H9 (cell line): ENCODE data around the gene SPOP. TPM values are rescaled to one million over a fixed set of nuclear protein-coding genes. Genes with fewer than 3 reads are reported as not detected.

Source experiments
- DNase-seq: peaks from one replicate; pipeline ENCODE4 v3.0.0-alpha.2; 2017
- H2AFZ ChIP-seq: one replicate; pipeline ENCODE4 v1.6.1; 2013; ENCODE audit warnings: mild to moderate bottlenecking, low read length, control low read depth, moderate library complexity
- H2AK5ac ChIP-seq: 2 replicates; pipeline ENCODE4 v1.6.1; 2013; ENCODE audit warnings: low read length, control low read depth, mixed read lengths; ENCODE audit not compliant: insufficient read length
- H2BK120ac ChIP-seq: one replicate; pipeline ENCODE4 v1.6.1; 2013; ENCODE audit warnings: low read depth, mild to moderate bottlenecking, low read length, control low read depth, inconsistent platforms; ENCODE audit not compliant: poor library complexity, severe bottlenecking
- H2BK12ac ChIP-seq: 2 replicates; pipeline ENCODE4 v1.6.1; 2013; ENCODE audit warnings: low read length, control low read depth, mixed read lengths, low read depth; ENCODE audit not compliant: insufficient read length
- H2BK15ac ChIP-seq: 2 replicates; pipeline ENCODE4 v1.6.1; 2013; ENCODE audit warnings: low read depth, low read length, control low read depth
- H2BK20ac ChIP-seq: one replicate; pipeline ENCODE4 v1.6.1; 2013; ENCODE audit warnings: low read depth, mild to moderate bottlenecking, low read length, control low read depth, inconsistent platforms; ENCODE audit not compliant: poor library complexity, severe bottlenecking
- H2BK5ac ChIP-seq: 2 replicates; pipeline ENCODE4 v1.6.1; 2013; ENCODE audit warnings: low read length, control low read depth, mixed read lengths; ENCODE audit not compliant: insufficient read length
- H3K14ac ChIP-seq: 2 replicates; pipeline ENCODE4 v1.6.1; 2013; ENCODE audit warnings: low read length, control low read depth; ENCODE audit not compliant: insufficient read depth
- H3K18ac ChIP-seq: 2 replicates; pipeline ENCODE4 v1.6.1; 2013; ENCODE audit warnings: low read depth, mild to moderate bottlenecking, mixed read lengths, low read length, control low read depth; ENCODE audit not compliant: insufficient read length
- H3K23ac ChIP-seq: 2 replicates; pipeline ENCODE4 v1.6.1; 2013; ENCODE audit warnings: low read length, control low read depth, mixed read lengths, low read depth; ENCODE audit not compliant: insufficient read length
- H3K23me2 ChIP-seq: 2 replicates; pipeline ENCODE4 v1.6.1; 2013; ENCODE audit warnings: low read depth, mild to moderate bottlenecking, mixed read lengths, low read length, control low read depth; ENCODE audit not compliant: insufficient read length, poor library complexity, severe bottlenecking
- H3K27ac ChIP-seq: 2 replicates; pipeline ENCODE4 v1.5.1; 2013; ENCODE audit warnings: low read length, control low read depth, mixed read lengths, low read depth; ENCODE audit not compliant: insufficient read length
- H3K27me3 ChIP-seq: 2 replicates; pipeline ENCODE4 v1.6.1; 2013; ENCODE audit warnings: low read length, control low read depth, inconsistent platforms; ENCODE audit not compliant: insufficient read depth
- H3K4ac ChIP-seq: 2 replicates; pipeline ENCODE4 v1.6.1; 2013; ENCODE audit warnings: low read depth, mild to moderate bottlenecking, control low read depth, inconsistent platforms, low read length, moderate library complexity
- H3K4me1 ChIP-seq: 2 replicates; pipeline ENCODE4 v1.6.1; 2013; ENCODE audit warnings: low read length, control low read depth, inconsistent platforms; ENCODE audit not compliant: insufficient read depth
- H3K4me2 ChIP-seq: 2 replicates; pipeline ENCODE4 v1.6.1; 2013; ENCODE audit warnings: low read length, control low read depth, mixed read lengths; ENCODE audit not compliant: insufficient read length, insufficient read depth
- H3K56ac ChIP-seq: 2 replicates; pipeline ENCODE4 v1.6.1; 2013; ENCODE audit warnings: low read depth, mild to moderate bottlenecking, mixed read lengths, low read length, control low read depth; ENCODE audit not compliant: insufficient read length
- H3K79me1 ChIP-seq: 2 replicates; pipeline ENCODE4 v1.6.1; 2013; ENCODE audit warnings: low read depth, mild to moderate bottlenecking, moderate library complexity, low read length, control low read depth, inconsistent platforms; ENCODE audit not compliant: insufficient read depth, poor library complexity, severe bottlenecking
- H3K79me2 ChIP-seq: 2 replicates; pipeline ENCODE4 v1.6.1; 2013; ENCODE audit warnings: low read length, control low read depth, inconsistent platforms; ENCODE audit not compliant: insufficient read depth
- H3K9ac ChIP-seq: 2 replicates; pipeline ENCODE4 v1.6.1; 2013; ENCODE audit warnings: low read length, control low read depth, mixed read lengths; ENCODE audit not compliant: insufficient read length; ENCODE audit errors: extremely low read depth
- H3K9me3 ChIP-seq: one replicate; pipeline ENCODE4 v1.6.1; 2013; ENCODE audit warnings: low read depth, low read length, inconsistent platforms; ENCODE audit not compliant: control insufficient read depth
- H3T11ph ChIP-seq: one replicate; pipeline ENCODE4 v1.6.1; 2013; ENCODE audit warnings: mild to moderate bottlenecking, low read length, control low read depth, inconsistent platforms
- H4K20me1 ChIP-seq: one replicate; pipeline ENCODE4 v1.6.1; 2013; ENCODE audit not compliant: control insufficient read depth, insufficient read length, insufficient read depth
- H4K5ac ChIP-seq: 2 replicates; pipeline ENCODE4 v1.6.1; 2013; ENCODE audit warnings: low read depth, mild to moderate bottlenecking, mixed read lengths, low read length, control low read depth; ENCODE audit not compliant: insufficient read length
- H4K8ac ChIP-seq: replicated peaks from 2 replicates; pipeline ENCODE4 v1.6.1; 2013; ENCODE audit warnings: low read length, control low read depth, mixed read lengths, low read depth; ENCODE audit not compliant: insufficient read length
- H4K91ac ChIP-seq: 2 replicates; pipeline ENCODE4 v1.6.1; 2013; ENCODE audit warnings: low read depth, mild to moderate bottlenecking, moderate library complexity, mixed read lengths, low read length, control low read depth; ENCODE audit not compliant: insufficient read length
- H3K27ac Mint-ChIP-seq, 3 experiments: 2 replicates in 2 of 3; 3 replicates in 1 of 3; pipeline ENCODE4 v1.8.0; 2020 to 2021; ENCODE audit warnings: mixed read lengths in 3 of 3, mild to moderate bottlenecking in 1 of 3, moderate library complexity in 1 of 3
- H3K27me3 Mint-ChIP-seq: 2 replicates; pipeline ENCODE4 v1.8.0; 2021; ENCODE audit warnings: low read depth, mild to moderate bottlenecking, moderate library complexity, mixed read lengths
- H3K36me3 Mint-ChIP-seq, 3 experiments: 2 replicates in 2 of 3; 3 replicates in 1 of 3; pipeline ENCODE4 v1.8.0; 2020 to 2021; ENCODE audit warnings: low read depth in 3 of 3, mixed read lengths in 3 of 3; ENCODE audit not compliant: insufficient read depth in 1 of 3
- H3K4me1 Mint-ChIP-seq, 2 experiments: 2 replicates each; pipeline ENCODE4 v1.8.0; 2020; ENCODE audit warnings: mixed read lengths in 2 of 2
- H3K4me3 Mint-ChIP-seq, 2 experiments: 2 replicates in 1 of 2; 3 replicates in 1 of 2; pipeline ENCODE4 v1.8.0; 2020 to 2021; ENCODE audit warnings: mild to moderate bottlenecking in 2 of 2, mixed read lengths in 2 of 2, moderate library complexity in 1 of 2
- H3K9me3 Mint-ChIP-seq, 2 experiments: 2 replicates in 1 of 2; 3 replicates in 1 of 2; pipeline ENCODE4 v1.8.0; 2020; ENCODE audit warnings: mild to moderate bottlenecking in 2 of 2, mixed read lengths in 2 of 2, moderate library complexity in 1 of 2
- WGBS: extraction: QIAGEN DNeasy Blood & Tissue Kit; methylation state at CpG from one replicate; pipeline ENCODE4 v1.1.7; 2013; ENCODE audit warnings: missing lambda C conversion rate, low lambda C conversion rate, mixed read lengths; ENCODE audit not compliant: insufficient read length; ENCODE audit errors: extremely low coverage; 5-methylcytosine and 5-hydroxymethylcytosine counted together
- total RNA-seq: library from RNA; stranded (reverse); gene quantifications from 2 replicates; pipeline ENCODE4 v1.2.1, GENCODE V29; 2021
- TF ChIP-seq, protein P1 (sequence below): fragments of 200-600 bp; sonication (generic); conservative IDR thresholded peaks from 3 replicates; pipeline ENCODE4 v1.8.0; 2021; ENCODE audit warnings: antibody characterized with exemption, mild to moderate bottlenecking

The SPOP gene
- total RNA-seq, 1 experiment from 2014 or later = 33.7 TPM

DNA sequence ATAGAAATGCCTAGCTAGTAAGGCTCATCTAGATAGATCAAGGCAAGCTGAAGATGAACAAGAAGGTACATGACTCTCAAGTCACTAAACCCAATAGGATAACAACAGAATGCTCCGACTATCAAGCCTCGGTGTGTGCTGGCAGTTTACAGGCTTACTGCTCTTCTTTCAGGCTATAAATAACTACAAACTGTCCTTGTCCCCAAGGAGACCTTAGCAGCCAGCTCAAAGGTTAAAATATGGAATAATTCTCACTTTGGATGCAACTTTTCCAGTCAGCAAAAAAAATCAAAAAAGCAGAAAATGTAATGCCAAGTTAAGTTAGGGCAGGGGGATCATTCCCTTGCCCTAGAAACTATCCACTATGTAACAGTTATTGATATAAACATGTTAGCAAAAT, 44.6 kb downstream of the SPOP start:
- no peak overlapping the region for H2BK5ac ChIP-seq
- no peak overlapping the region for H3K27ac ChIP-seq
- peak overlapping the region; percentile 49 to 96 (median 85) for H3K27ac Mint-ChIP-seq
- no peak overlapping the region for H2AK5ac ChIP-seq
- no peak overlapping the region for H3K23ac ChIP-seq
- TF ChIP-seq, protein P1, sequence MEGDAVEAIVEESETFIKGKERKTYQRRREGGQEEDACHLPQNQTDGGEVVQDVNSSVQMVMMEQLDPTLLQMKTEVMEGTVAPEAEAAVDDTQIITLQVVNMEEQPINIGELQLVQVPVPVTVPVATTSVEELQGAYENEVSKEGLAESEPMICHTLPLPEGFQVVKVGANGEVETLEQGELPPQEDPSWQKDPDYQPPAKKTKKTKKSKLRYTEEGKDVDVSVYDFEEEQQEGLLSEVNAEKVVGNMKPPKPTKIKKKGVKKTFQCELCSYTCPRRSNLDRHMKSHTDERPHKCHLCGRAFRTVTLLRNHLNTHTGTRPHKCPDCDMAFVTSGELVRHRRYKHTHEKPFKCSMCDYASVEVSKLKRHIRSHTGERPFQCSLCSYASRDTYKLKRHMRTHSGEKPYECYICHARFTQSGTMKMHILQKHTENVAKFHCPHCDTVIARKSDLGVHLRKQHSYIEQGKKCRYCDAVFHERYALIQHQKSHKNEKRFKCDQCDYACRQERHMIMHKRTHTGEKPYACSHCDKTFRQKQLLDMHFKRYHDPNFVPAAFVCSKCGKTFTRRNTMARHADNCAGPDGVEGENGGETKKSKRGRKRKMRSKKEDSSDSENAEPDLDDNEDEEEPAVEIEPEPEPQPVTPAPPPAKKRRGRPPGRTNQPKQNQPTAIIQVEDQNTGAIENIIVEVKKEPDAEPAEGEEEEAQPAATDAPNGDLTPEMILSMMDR = no peak
- no peaks in the 10 kb centered on the region; the same call in 1 of the 2 replicates for H3K27me3 Mint-ChIP-seq
- H3T11ph ChIP-seq = no peak overlapping the region
- H3K9me3 Mint-ChIP-seq = no peaks in the 10 kb centered on the region
- H4K20me1 ChIP-seq = no peaks in the 10 kb centered on the region
- H3K14ac ChIP-seq = no peak overlapping the region
- H4K91ac ChIP-seq = no peak overlapping the region
- no peak overlapping the region for H3K4me2 ChIP-seq
- peaks cover 3% of the 10 kb centered on the region for H3K79me1 ChIP-seq
- H3K4me1 Mint-ChIP-seq = peaks cover 26 to 35% of the 10 kb centered on the region in 2 experiments
- H3K9ac ChIP-seq = no peak overlapping the region
- H2BK12ac ChIP-seq = no peak overlapping the region
- H3K23me2 ChIP-seq = no peaks in the 10 kb centered on the region
- no peak overlapping the region for H2BK120ac ChIP-seq
- H3K18ac ChIP-seq = no peak overlapping the region
- H4K8ac ChIP-seq = no peak overlapping the region
- no peaks in the 10 kb centered on the region for H3K9me3 ChIP-seq
- no peak overlapping the region for H2BK15ac ChIP-seq
- H3K4ac ChIP-seq = no peak overlapping the region
- H3K4me3 Mint-ChIP-seq = no peak overlapping the region
- H3K79me2 ChIP-seq = no peaks in the 10 kb centered on the region
- H4K5ac ChIP-seq = no peak overlapping the region
- H3K56ac ChIP-seq = no peak overlapping the region
- H2BK20ac ChIP-seq = no peak overlapping the region
- H3K27me3 ChIP-seq = no peaks in the 10 kb centered on the region
- no peaks in the 10 kb centered on the region for H3K4me1 ChIP-seq
- WGBS = no CpG with 5 or more reads among the region's 2 CpGs
- peaks cover 0 to 4% (median 2%) of the 10 kb centered on the region in 3 experiments; a peak in 3 of 7 replicates for H3K36me3 Mint-ChIP-seq
- no peak overlapping the region for H2AFZ ChIP-seq
- DNase-seq = no peak
